IMR-90 (cell line): ENCODE data around the gene TDRD1. TPM values are rescaled to one million over a fixed set of nuclear protein-coding genes. Genes with fewer than 3 reads are reported as not detected.

Experiments used
- ATAC-seq: fragments of 200-7000 bp; cut with Tn5 transposase; 2 replicates; pipeline ENCODE4 v1.9.1; 2020; ENCODE audit warnings: low read depth, mild to moderate bottlenecking, moderate library complexity
- BruUV-seq: library from RNA; stranded (reverse); fragments of 400-500 nt; replicated peaks from 2 replicates; lab custom pipeline; 2021; lab: Mats Ljungman, UMichigan
- CTCF ChIA-PET: fragments of 300-600 bp; formaldehyde crosslinking; extraction: SDS; loops from one replicate; lab custom pipeline; 2021; ENCODE audit warnings: antibody characterized with exemption; lab: Yijun Ruan, JAX
- POLR2A ChIA-PET: fragments of 300-600 bp; sonication (Branson Sonifier 250); formaldehyde crosslinking; loops from one replicate; lab custom pipeline; 2022; ENCODE audit warnings: antibody characterized with exemption; ENCODE audit not compliant: unreplicated experiment; lab: Charles Lee
- DNase-seq: peaks from one replicate; pipeline ENCODE4 v3.0.0; 2013
- H2AFZ ChIP-seq: replicated peaks from 2 replicates; pipeline ENCODE3; 2013; ENCODE audit warnings: low read length, mild to moderate bottlenecking; ENCODE audit not compliant: poor library complexity
- H2AK5ac ChIP-seq: 2 replicates; pipeline ENCODE4 v1.6.1; 2013; ENCODE audit warnings: low read depth, low read length, inconsistent platforms
- H2AK9ac ChIP-seq: replicated peaks from 2 replicates; pipeline ENCODE3; 2013; ENCODE audit warnings: mild to moderate bottlenecking, low read depth, low read length, moderate library complexity; ENCODE audit not compliant: poor library complexity
- H2BK120ac ChIP-seq: 2 replicates; pipeline ENCODE4 v1.6.1; 2013; ENCODE audit warnings: low read depth, low read length, inconsistent platforms
- H2BK15ac ChIP-seq: 3 replicates; pipeline ENCODE4 v1.6.1; 2013; ENCODE audit warnings: low read depth, low read length, inconsistent platforms
- H2BK20ac ChIP-seq: 2 replicates; pipeline ENCODE4 v1.6.1; 2013; ENCODE audit warnings: low read depth, mild to moderate bottlenecking, inconsistent platforms, low read length, moderate library complexity
- H2BK5ac ChIP-seq: 2 replicates; pipeline ENCODE4 v1.6.1; 2013; ENCODE audit warnings: mild to moderate bottlenecking, low read depth, low read length, inconsistent platforms; ENCODE audit not compliant: poor library complexity, severe bottlenecking
- H3K14ac ChIP-seq: replicated peaks from 2 replicates; pipeline ENCODE4 v1.6.1; 2013; ENCODE audit warnings: low read depth, low read length, inconsistent platforms
- H3K18ac ChIP-seq: 2 replicates; pipeline ENCODE4 v1.6.1; 2013; ENCODE audit warnings: low read depth, low read length, control low read depth
- H3K23ac ChIP-seq: 2 replicates; pipeline ENCODE4 v1.6.1; 2013; ENCODE audit warnings: low read depth, low read length, inconsistent platforms
- H3K27ac ChIP-seq: 2 replicates; pipeline ENCODE4 v1.5.1; 2013; ENCODE audit warnings: mild to moderate bottlenecking, control low read depth, low read length; ENCODE audit not compliant: insufficient read depth
- H3K27me3 ChIP-seq: 2 replicates; pipeline ENCODE4 v1.6.1; 2013; ENCODE audit warnings: low read length; ENCODE audit not compliant: control insufficient read depth, insufficient read depth
- H3K36me3 ChIP-seq: 2 replicates; pipeline ENCODE4 v1.6.1; 2013; ENCODE audit warnings: low read length, mixed read lengths; ENCODE audit not compliant: control insufficient read depth, insufficient read depth
- H3K4ac ChIP-seq: 2 replicates; pipeline ENCODE4 v1.6.1; 2013; ENCODE audit warnings: low read depth, low read length, inconsistent platforms
- H3K4me1 ChIP-seq: 2 replicates; pipeline ENCODE4 v1.6.1; 2013; ENCODE audit warnings: low read length, mixed read lengths; ENCODE audit not compliant: control insufficient read depth, insufficient read depth
- H3K4me2 ChIP-seq: 2 replicates; pipeline ENCODE4 v1.6.1; 2013; ENCODE audit warnings: low read depth, mild to moderate bottlenecking, control low read depth, low read length, moderate library complexity
- H3K4me3 ChIP-seq: 2 replicates; pipeline ENCODE4 v1.5.1; 2013; ENCODE audit warnings: low read depth, mild to moderate bottlenecking, control low read depth, low read length, moderate library complexity; ENCODE audit not compliant: insufficient read depth
- H3K56ac ChIP-seq: 2 replicates; pipeline ENCODE4 v1.6.1; 2013; ENCODE audit warnings: low read length, inconsistent platforms; ENCODE audit not compliant: insufficient read depth; ENCODE audit errors: extremely low read depth
- H3K79me1 ChIP-seq, 2 experiments: 2 replicates each; pipeline ENCODE4 v1.6.1; 2013; ENCODE audit warnings: low read length in 2 of 2, inconsistent platforms in 1 of 2, low read depth in 1 of 2
- H3K9ac ChIP-seq: 2 replicates; pipeline ENCODE4 v1.6.1; 2013; ENCODE audit warnings: low read depth, low read length, control low read depth
- H3K9me1 ChIP-seq: 2 replicates; pipeline ENCODE4 v1.6.1; 2013; ENCODE audit warnings: low read length, inconsistent platforms; ENCODE audit not compliant: insufficient read depth
- H3K9me3 ChIP-seq: 2 replicates; pipeline ENCODE4 v1.6.1; 2013; ENCODE audit warnings: low read length; ENCODE audit not compliant: control insufficient read depth, insufficient read depth
- H4K20me1 ChIP-seq: 2 replicates; pipeline ENCODE4 v1.6.1; 2013; ENCODE audit warnings: low read length, inconsistent platforms; ENCODE audit not compliant: insufficient read depth
- H4K5ac ChIP-seq: 2 replicates; pipeline ENCODE4 v1.6.1; 2013; ENCODE audit warnings: mild to moderate bottlenecking, low read depth, low read length, control low read depth
- H4K8ac ChIP-seq, 2 experiments: 2 replicates each; pipeline ENCODE4 v1.6.1; 2013; ENCODE audit warnings: low read depth in 2 of 2, low read length in 2 of 2, control low read depth in 1 of 2, inconsistent platforms in 1 of 2
- H4K91ac ChIP-seq: 2 replicates; pipeline ENCODE4 v1.6.1; 2013; ENCODE audit warnings: low read depth, low read length, inconsistent platforms; ENCODE audit not compliant: insufficient read depth
- CEBPB ChIP-seq: IDR thresholded peaks from 2 replicates; pipeline ENCODE4 v1.6.1; 2012; ENCODE audit warnings: low read depth, low read length, improper control_type of control experiment
- MAZ ChIP-seq: IDR thresholded peaks from 2 replicates; pipeline ENCODE4 v1.6.1; 2012; ENCODE audit warnings: low read depth, mild to moderate bottlenecking, low read length, improper control_type of control experiment, moderate library complexity, borderline replicate concordance
- POLR2A ChIP-seq: IDR thresholded peaks from 2 replicates; pipeline ENCODE4 v1.6.1; 2012; ENCODE audit warnings: mild to moderate bottlenecking, low read depth, low read length
- SMC3 ChIP-seq: fragments of 150-350 bp; IDR thresholded peaks from 2 replicates; pipeline ENCODE4 v1.6.1; 2016; ENCODE audit warnings: low read depth, mild to moderate bottlenecking, antibody characterized with exemption, low read length, moderate library complexity
- WGBS, 2 experiments: methylation state at CpG; one replicate each; pipeline versions ENCODE4 v1.1.5 to v1.1.7; 2013; ENCODE audit warnings: missing lambda C conversion rate in 2 of 2; ENCODE audit not compliant: insufficient read length in 1 of 2; ENCODE audit errors: extremely low coverage in 2 of 2; 5-methylcytosine and 5-hydroxymethylcytosine counted together
- dilution Hi-C: fragments of 300-500 bp; cut with HindIII; formaldehyde crosslinking; loops from one replicate; pipeline ENCODE4 v1.14.3; 2018; ENCODE audit warnings: low sequenced_read_pairs; ENCODE audit not compliant: unreplicated experiment
- in situ Hi-C: fragments of 300-500 bp; cut with MboI; formaldehyde crosslinking; loops from 3 replicates; pipeline ENCODE4 v1.14.3; 2019; ENCODE audit warnings: low sequenced_read_pairs, inconsistent platforms, mixed read lengths
- intact Hi-C: fragments of 100-400 bp; cut with micrococcal nuclease; formaldehyde crosslinking; loops from 2 replicates; pipeline ENCODE4 v1.10.0; 2022
- polyA plus RNA-seq, 3 experiments: library from polyadenylated mRNA; depleted of rRNA; stranded (reverse); fragments of >200 nt; gene quantifications; 2 replicates each; pipeline ENCODE4 v1.2.3, GENCODE V29; 2012; ENCODE audit warnings: low replicate concordance in 1 of 3
- total RNA-seq: library from RNA; depleted of rRNA; stranded (reverse); fragments of >200 nt; gene quantifications from 2 replicates; pipeline ENCODE4 v1.2.3, GENCODE V29; 2012
- TF ChIP-seq, protein P1 (sequence below): conservative IDR thresholded peaks from 2 replicates; pipeline ENCODE4 v1.5.1; 2012; ENCODE audit warnings: mild to moderate bottlenecking, low read depth, low read length, improper control_type of control experiment

The TDRD1 gene
- total and polyA plus RNA-seq, 2 of the 4 experiments (the other 2 are of a cell fraction) = not detected

DNA sequence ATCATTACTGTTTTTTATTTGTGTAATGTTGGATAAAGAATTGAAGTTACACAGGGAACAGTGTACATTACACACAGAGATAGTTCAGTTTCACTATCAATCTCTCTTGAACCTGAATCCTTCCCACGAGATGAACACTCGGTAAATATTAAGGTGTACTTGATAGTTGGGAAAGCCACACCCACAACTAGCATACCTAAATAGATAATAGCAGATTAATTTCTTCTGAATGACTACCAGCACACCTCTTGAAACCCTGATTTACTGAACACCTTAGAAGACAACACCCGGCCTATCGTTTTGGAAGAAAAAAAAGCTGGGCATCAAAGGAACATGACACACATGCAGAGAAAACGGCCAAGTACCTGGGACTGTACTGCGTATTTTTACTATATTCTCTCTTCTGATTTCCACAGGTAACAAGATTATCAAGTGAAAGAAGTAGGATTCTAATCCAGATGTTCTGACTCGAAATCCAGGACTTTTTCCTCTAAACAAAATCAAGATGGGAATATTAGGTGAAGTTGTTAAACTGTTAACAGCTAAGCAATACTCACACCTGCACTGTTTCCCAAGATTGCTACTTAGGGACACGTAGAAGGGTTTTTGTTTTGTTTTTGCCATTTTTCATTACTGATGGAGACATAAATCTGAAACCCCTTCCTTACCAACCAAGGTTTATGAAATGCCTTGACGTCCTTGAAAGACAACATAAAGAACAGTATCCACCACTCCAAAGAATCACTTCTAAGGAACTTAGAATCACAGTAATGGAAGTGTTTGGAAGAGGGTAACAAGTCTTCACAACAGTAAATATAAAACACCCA is 6.2 kb upstream of the TDRD1 start (continued):
- TF ChIP-seq SMC3 = no peak

DNA sequence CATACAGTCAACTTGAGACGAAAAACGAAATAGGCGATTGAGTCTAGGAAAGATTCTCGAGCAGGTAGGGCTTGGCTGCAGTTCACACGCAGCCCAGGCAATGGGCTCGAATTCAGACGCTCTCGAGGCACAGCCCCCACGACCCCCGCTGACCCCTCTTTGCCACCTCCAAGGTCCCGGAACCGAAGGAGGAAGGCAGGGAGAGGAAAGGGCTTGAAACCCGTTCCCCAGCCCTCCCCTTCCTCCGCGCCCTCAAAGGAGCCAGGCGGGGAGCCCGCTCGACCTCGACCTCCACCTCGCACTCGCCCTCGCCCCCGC is 5.6 kb upstream of the TDRD1 start:
- intact Hi-C loops = loop anchor here (5.0 kb wide), 1 partner anchor 466 kb away; no protein-coding TSS in a partner anchor
- 1% methylated on average over 14 of the region's 23 CpGs; no CpG with 5 or more reads in 1 of the 2 experiments for WGBS, 2 experiments
- in situ Hi-C loops = no loop called here
- BruUV-seq = no TSS peak
- DNase-seq (no peak), ATAC-seq (peak; percentile 12)
- peak overlapping the region; percentile 96 for H3K4ac ChIP-seq
- H4K5ac ChIP-seq = peak overlapping the region; percentile 95
- H3K4me3 ChIP-seq = peak overlapping the region; percentile 90
- peak overlapping the region; percentile 93; the same call in 1 of the 3 replicates for H2BK15ac ChIP-seq
- H3K9me3 ChIP-seq = peaks cover 2% of the 10 kb centered on the region
- peaks cover 2% of the 10 kb centered on the region for H3K27me3 ChIP-seq
- H3K27ac ChIP-seq = peak overlapping the region; percentile 92
- H3K14ac ChIP-seq = peak overlapping the region; percentile 96
- TF ChIP-seq MAZ = no peak
- TF ChIP-seq CEBPB = no peak
- no peak for TF ChIP-seq POLR2A
- TF ChIP-seq, protein P1, sequence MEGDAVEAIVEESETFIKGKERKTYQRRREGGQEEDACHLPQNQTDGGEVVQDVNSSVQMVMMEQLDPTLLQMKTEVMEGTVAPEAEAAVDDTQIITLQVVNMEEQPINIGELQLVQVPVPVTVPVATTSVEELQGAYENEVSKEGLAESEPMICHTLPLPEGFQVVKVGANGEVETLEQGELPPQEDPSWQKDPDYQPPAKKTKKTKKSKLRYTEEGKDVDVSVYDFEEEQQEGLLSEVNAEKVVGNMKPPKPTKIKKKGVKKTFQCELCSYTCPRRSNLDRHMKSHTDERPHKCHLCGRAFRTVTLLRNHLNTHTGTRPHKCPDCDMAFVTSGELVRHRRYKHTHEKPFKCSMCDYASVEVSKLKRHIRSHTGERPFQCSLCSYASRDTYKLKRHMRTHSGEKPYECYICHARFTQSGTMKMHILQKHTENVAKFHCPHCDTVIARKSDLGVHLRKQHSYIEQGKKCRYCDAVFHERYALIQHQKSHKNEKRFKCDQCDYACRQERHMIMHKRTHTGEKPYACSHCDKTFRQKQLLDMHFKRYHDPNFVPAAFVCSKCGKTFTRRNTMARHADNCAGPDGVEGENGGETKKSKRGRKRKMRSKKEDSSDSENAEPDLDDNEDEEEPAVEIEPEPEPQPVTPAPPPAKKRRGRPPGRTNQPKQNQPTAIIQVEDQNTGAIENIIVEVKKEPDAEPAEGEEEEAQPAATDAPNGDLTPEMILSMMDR = no peak
- CTCF ChIA-PET = interaction anchor here (0.9 kb wide), 1 partner anchor 10 kb away, joined by 3 read pairs; no protein-coding TSS in a partner anchor
- H3K79me1 ChIP-seq = peaks cover 0 to 28% of the 10 kb centered on the region in 2 experiments; a peak in 3 of 4 replicates
- no peaks in the 10 kb centered on the region for H4K20me1 ChIP-seq
- dilution Hi-C loops = no loop called here
- 0 out of 2 replicates have a peak, but pooled peaks cover 3% of the 10 kb centered on the region for H3K9me1 ChIP-seq
- H3K56ac ChIP-seq = peak overlapping the region; percentile 92; the same call in 1 of the 2 replicates
- POLR2A ChIA-PET = no interaction called here
- H4K8ac ChIP-seq = peak overlapping the region; percentile 96 to 98
- peak overlapping the region; percentile 97 for H3K23ac ChIP-seq
- peak overlapping the region; percentile 96 for H3K9ac ChIP-seq
- no peaks in the 10 kb centered on the region for H3K4me1 ChIP-seq
- peak overlapping the region; percentile 83 for H2BK5ac ChIP-seq
- H2BK120ac ChIP-seq = peak overlapping the region; percentile 88; the same call in 1 of the 2 replicates
- H2AK5ac ChIP-seq = peak overlapping the region; percentile 72
- peak overlapping the region; percentile 90 for H3K18ac ChIP-seq
- H2AFZ ChIP-seq = peak overlapping the region; percentile 100
- H3K36me3 ChIP-seq = no peaks in the 10 kb centered on the region
- H2AK9ac ChIP-seq = peak overlapping the region; percentile 99
- H4K91ac ChIP-seq = peak overlapping the region; percentile 99
- 0 out of 2 replicates have a peak overlapping the region, but pooled peaks have one; percentile 20 for H2BK20ac ChIP-seq
- H3K4me2 ChIP-seq = peak overlapping the region; percentile 96
